CD4-positive, alpha-beta T cell treated with Interleukin-21 for 1 hour (primary cell): ENCODE results near the gene MIER2.
"Not testable (repeated sequence)": the region's sequence is repeated elsewhere in the genome, so short reads cannot be mapped to it uniquely, and the experiment has no call there.

Source experiments
- DNase-seq: peaks from one replicate; pipeline ENCODE4 v3.0.0-alpha.2; 2020

MIER2 gene

DNA sequence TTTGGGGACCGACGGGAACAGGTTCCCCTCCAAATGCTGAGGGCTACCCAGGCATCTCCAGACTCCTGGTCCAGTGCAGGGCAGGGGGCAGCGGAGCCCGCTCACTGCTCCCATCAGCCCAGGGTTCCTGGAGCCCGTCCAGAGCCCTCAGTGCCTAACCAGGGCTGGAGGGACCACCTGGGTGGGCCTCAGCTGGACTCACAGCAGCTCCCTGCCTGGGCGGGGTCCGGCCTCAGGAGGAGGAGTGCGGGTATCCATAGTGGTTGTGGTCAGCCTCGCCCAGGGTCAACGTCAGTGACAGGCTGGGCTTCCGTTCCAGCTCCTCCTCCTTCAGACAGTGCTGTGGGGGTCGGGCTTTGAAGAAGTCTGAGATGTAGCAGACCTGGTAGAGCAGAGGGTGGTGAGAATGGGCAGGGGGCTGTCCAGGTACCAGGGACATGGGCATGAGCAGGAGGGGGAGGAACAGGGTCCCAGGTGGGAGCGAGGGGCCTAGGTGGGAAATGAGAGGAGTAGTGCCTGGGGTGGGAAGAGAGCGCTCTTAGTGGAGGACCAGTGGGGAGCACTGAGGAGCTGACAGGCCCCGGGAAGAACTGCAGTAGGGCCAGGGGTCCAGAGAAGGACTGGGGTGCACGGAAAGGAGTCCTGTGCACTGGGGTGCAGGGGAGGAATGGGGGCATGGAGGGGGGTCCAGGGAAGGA is 63.3 kb downstream of the MIER2 start:
- no peak for DNase-seq

GRCh38 chr19:280541-281009 is 64.0 kb downstream of the MIER2 start:
- no peak for DNase-seq

- DNase-seq, result no peak
Observed at GRCh38 chr19:279656-280055, 64.9 kb downstream of the MIER2 start.

DNA sequence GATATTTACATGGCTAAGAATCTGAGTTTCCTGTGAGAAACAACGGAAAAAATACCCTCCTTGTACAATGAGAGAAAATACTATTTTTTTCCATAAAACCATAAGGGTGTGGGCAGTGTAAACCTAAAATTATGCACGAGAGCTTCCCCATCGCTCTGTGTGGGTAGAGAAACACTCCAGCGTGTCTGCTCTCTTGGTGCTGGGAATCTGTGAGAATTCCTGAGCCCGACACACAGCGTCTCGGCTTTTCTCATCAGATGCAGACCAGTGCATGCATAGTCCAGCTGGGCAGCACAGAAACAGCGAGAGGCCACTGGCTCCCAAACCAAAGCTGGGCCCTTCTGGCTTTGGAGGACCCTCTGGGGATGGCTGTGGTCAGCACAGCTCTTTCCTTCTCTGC is 65.4 kb downstream of the MIER2 start:
- DNase-seq, result no peak

DNA sequence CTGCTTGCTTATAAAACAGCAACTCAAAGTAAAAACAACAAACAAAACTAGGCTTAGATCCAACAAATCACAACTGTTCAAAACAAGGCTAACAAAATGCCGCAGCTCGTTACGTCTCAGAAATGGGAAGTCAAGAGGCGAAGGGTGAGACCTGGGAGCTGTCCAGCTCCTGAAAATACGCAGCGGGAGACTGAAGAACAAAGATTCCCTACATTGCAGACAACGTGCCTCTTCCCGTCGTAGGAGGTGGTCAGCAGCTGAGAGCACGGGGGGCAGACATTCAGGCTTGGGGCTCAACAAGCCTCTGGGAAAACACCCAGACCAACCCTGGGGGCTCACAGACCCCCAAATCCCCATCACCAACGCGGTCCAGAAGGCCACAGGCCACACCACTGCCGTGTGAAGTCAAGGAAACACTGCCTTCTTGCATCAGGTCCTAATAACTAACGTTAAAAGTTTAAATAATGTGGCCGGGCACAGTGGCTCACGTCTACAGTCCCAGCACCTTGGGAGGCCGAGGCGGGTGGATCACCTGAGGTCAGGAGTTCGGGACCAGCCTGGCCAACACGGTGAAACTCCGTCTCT is 66.9 kb downstream of the MIER2 start:
- no peak for DNase-seq

GRCh38 chr19:277131-277530 is 67.5 kb downstream of the MIER2 start:
- DNase-seq, result no peak

DNA sequence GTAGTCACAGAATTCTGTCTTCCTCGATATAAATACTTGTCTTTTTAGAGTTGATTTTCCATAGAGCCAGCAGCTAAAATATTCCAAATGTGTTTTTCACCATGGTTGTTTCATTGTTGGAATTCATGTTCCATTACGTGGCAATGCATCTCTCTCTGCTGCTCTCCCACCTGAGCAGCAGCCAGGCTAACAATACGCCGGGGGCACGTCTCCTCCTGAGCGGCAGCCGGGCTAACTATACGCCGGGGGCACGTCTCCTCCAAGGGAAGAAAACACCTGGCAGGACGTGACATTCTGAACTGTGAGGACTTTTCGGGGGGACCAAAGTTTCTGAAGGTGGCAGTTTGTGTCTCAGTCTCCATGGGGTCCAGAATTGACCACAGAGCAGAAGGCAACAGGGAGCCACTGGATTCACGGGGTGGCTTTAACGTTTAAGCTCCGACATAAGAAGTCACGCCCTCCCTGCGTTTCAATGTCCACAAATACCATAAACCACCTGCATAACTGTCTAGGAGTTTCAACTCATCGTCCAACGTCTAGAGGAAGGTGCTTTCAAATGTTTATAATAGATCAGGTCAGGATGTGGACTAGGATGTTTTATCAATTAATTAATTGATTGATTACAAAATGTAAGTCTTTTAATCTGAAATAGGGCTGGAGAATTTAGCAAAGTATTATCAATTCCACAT is 68.5 kb downstream of the MIER2 start:
- DNase-seq, result no peak

- no peak for DNase-seq
Observed at GRCh38 chr19:275000-275399, 69.6 kb downstream of the MIER2 start.

- no peak for DNase-seq
Observed at GRCh38 chr19:273393-273792, 71.2 kb downstream of the MIER2 start.

DNA sequence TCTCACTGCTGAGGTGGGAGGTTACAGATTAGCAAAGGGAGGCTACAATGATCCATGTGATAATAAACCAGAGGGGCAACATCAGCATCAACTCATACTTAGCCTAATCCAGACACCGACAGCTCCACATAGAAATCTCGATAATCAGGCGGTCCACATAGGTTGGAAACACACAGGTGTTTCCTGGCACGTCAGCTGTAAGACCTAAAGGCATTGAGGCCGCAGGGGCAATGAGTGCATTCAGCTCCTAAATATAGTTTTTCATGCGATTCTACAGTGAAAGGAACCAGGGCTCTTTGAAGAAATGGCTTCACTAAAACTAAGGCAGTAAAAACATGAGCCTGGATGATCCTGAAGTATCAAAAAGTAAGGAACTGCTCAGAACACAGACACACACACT is 72.7 kb downstream of the MIER2 start:
- DNase-seq, result no peak

- not testable (repeated sequence) for DNase-seq
Observed at GRCh38 chr19:270766-271318, 73.8 kb downstream of the MIER2 start.

- DNase-seq, result no peak
Observed at GRCh38 chr19:269241-269640, 75.4 kb downstream of the MIER2 start.

- no peak for DNase-seq
Observed at GRCh38 chr19:262125-262524, 82.5 kb downstream of the MIER2 start.

GRCh38 chr19:256804-257203 is 87.8 kb downstream of the MIER2 start:
- DNase-seq, result not testable (repeated sequence)
